Measurements from ENCODE around the gene PPP6R3.
"Not testable (repeated sequence)": the region's sequence is repeated elsewhere in the genome, so short reads cannot be mapped to it uniquely, and the experiment has no call there.

PPP6R3 gene

GRCh38 chr11:68609761-68610160, 149.2 kb downstream of the PPP6R3 start:
- no peak for DNase-seq (ENCODE audit: low spot score)

DNA sequence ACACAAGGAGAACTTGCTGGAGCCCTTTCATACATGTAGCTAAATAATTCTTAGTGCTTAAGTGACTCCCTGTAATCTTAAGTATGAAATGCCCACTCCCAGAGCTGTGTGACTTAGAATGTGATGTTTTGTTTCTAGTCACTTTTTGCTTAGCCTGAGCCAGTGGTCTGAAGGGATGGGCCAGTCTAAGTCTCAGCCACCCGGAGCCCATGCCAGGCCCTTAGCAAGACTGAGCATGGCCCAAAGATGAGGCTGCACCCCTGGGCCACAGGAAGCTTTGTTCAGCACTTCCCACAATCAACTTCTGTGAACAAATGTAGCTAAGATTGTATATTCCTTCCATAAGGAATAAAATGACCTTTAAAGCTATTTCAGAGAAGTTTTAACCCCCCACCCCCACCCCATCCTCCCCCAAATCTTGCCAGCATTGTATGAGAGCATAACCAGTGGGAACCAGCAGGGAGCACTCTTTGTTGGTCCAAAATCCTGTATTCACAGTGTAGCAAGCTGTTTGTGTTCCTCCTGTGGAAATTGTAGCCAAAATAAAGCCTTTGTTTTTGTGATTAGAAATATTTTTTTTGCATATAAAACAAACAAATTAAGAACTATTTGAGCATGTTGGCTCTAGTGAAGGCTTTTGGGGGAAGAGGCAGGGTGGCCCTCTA, 150.0 kb downstream of the PPP6R3 start:
- peak; percentile 6 for DNase-seq (ENCODE audit: low spot score)

DNA sequence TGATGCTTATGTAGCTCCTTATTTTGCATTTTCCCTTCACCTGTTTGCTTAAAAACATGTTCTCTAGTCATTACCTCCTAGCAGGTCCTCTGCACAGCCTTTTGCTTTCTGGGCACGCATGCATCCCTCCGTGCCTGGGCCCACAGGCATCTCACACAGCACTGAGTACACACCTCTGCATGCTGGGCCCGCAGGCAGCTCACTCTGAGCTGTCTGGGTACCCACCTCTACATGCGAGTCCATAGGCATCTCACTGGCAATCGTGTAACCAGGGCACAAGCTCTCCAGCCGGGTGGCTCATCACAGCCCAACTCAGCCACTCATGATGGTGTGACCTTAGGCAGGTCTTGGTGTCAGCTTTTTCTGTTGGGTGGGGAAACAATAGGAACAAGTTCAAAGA, 155.1 kb downstream of the PPP6R3 start:
- no peak for DNase-seq (ENCODE audit: low spot score)

- no peak for DNase-seq (ENCODE audit: low spot score)
These were observed 157.6 kb downstream of the PPP6R3 start for GRCh38 chr11:68617925-68618809.

DNA sequence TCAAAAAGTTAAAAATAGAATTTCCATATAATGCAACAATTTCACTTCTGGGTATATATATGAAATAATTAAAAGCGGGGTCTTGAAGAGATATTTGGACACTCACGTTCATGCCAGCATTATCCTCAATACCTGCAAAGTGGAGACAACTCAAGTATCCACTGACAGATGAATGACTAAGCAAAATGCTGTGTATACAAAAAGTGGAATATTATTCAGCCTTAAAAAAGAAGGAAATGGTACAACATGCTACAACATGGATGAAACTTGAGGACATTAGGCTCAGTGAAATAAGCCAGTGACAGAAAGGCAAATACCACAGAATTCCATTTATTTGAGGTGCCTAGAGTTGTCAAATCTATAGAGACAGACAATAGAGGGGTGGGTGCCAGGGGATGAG, 161.3 kb downstream of the PPP6R3 start:
- no peak for DNase-seq (ENCODE audit: low spot score)

GRCh38 chr11:68623706-68624105, 163.2 kb downstream of the PPP6R3 start:
- not testable (repeated sequence) for DNase-seq (ENCODE audit: low spot score)

DNA sequence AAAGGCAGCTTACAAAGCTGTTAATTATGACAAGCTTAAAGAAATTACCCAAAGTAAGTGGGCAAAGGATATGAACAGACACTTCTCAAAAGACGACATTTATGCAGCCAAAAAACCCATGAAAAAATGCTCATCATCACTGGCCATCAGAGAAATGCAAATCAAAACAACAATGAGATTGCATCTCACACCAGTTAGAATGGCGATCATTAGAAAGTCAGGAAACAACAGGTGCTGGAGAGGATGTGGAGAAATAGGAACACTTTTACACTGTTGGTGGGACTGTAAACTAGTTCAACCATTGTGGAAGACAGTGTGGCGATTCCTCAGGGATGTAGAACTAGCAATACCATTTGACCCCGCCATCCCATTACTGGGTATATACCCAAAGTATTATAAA, 164.5 kb downstream of the PPP6R3 start:
- DNase-seq (ENCODE audit: low spot score) = not testable (repeated sequence)

DNA sequence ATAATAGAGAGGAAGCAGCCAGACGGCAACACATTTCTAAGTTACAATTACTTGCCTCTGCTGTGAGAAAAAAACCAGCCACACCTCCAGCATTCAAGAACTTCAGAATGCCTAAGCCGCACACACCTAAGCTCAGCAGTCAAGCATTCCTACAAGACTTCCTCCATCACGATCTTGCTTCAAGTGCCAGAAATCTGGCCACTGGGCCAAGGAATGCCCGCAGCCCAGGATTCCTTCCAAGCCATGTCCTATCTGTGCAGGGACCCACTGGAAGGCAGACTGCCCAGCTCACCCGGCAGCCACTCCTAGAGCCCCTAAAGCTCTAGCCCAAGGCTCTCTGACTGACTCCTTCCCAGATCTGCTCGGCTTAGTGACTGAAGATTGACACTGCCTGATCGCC, 165.7 kb downstream of the PPP6R3 start:
- DNase-seq (ENCODE audit: low spot score) = not testable (repeated sequence)

DNA sequence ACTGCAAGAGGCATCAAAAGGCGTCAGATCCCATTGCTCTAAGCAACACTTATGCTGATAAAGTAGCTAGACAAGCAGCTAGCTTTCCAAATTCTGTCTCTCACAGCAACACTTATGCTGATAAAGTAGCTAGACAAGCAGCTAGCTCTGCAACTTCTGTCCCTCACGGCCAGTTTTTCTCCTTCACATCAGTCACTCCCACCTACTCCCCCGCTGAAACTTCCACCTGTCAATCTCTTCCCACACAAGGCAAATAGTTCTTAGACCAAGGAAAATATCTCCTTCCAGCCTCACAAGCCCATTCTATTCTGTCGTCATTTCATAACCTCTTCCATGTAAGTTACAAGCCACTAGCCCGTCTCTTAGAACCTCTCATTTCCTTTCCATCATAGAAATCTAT, 168.3 kb downstream of the PPP6R3 start:
- DNase-seq (ENCODE audit: low spot score) = not testable (repeated sequence)

GRCh38 chr11:68632375-68632774, 171.8 kb downstream of the PPP6R3 start:
- DNase-seq (ENCODE audit: low spot score) = not testable (repeated sequence)

DNA sequence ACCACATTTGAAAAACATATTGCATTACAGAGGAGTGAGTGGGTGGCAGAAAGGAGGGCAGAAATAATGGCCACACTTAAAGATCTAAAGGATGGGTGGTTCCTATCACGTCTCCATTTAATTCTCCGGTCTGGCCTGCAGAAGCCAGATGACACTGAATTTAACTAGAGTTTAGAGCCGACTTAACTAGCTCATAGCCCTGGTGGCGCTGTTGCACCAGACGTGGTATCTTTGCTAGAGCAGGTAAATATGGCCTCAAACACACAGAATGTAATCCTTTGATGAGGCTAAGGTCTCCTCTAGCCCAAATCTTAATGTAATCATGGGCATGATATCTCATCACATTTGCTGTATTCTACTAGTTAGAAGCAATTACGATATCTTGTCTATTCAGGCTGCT, 172.2 kb downstream of the PPP6R3 start:
- DNase-seq (ENCODE audit: low spot score) = no peak

GRCh38 chr11:68634606-68635005, 174.1 kb downstream of the PPP6R3 start:
- not testable (repeated sequence) for DNase-seq (ENCODE audit: low spot score)

GRCh38 chr11:68635172-68635571, 174.6 kb downstream of the PPP6R3 start:
- not testable (repeated sequence) for DNase-seq (ENCODE audit: low spot score)

DNA sequence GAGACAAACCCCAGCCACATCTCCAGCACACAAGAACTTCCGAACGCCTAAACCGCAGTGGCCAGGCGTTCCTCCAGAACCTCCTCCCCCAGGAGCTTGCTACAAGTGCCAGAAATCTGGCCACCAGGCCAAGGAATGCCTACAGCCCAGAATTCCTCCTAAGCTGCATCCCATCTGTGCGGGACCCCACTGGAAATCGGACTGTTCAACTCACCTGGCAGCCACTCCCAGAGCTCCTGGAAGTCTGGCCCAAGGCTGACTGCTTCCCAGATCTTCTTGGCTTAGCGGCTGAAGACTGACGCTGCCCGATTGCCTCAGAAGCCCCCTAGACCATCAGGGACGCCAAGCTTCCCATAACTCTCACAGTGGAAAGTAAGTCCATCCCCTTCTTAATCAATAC, 175.3 kb downstream of the PPP6R3 start:
- DNase-seq (ENCODE audit: low spot score) = not testable (repeated sequence)

DNA sequence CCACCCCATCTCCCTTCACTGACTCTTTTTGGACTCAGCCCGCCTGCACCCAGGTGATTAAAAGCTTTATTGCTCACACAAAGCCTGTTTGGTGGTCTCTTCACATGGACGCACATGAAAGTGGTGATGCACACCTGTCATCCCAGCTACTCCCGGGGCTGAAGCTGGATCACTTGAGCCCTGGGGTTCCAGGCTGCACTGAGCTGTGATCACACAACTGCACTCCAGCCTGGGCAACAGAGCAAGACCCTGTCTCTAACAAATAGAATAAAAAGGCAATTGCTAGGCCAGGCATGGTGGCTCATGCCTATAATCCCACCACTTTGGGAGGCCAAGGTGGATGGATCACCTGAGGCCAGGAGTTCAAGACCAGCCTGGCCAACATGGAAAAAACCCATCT, 178.8 kb downstream of the PPP6R3 start:
- DNase-seq (ENCODE audit: low spot score) = not testable (repeated sequence)

- DNase-seq (ENCODE audit: low spot score) = no peak
These were observed 181.3 kb downstream of the PPP6R3 start for GRCh38 chr11:68641880-68642279.

DNA sequence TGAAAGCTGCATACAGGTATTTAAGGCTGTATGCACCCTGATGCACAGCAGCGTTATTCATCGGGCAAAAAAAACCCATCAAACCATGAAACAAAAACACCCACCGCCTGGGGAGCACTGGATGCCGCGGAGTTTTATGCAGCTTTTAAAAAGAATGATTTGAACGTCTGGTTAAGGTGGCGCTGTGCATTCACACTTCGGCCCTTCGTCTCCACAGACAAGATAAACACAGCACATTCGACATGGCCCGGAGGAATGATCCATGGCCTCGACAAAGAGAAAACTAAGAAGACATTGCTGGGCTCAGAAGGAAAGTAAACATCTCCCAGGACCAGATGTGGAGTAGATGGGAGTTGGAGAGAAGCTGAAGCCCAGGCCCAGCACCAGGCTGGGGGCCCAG, 183.0 kb downstream of the PPP6R3 start:
- DNase-seq (ENCODE audit: low spot score) = no peak

DNA sequence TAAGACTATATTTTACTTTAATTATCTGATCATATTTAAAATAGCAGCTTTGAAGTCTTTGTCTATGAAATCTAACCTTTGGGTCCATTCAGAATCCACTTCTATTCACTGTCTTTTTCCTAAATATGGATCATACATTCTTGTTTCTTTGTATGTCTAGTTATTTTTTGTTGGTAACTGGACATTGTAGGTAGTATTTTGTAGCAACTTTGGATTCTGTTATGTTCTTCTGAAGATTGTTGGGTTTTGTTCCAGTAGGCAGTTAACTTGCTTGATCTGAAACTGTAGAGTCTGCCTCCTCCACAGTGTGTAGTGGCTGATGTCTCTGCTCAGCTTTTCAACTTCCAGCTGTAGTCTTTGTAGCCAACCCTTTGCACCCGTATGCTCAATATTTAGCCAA, 186.3 kb downstream of the PPP6R3 start:
- DNase-seq (ENCODE audit: low spot score) = no peak

GRCh38 chr11:68649851-68650555, 189.5 kb downstream of the PPP6R3 start:
- no peak for DNase-seq (ENCODE audit: low spot score)

GRCh38 chr11:68650801-68651200, 190.2 kb downstream of the PPP6R3 start:
- DNase-seq (ENCODE audit: low spot score) = no peak

DNA sequence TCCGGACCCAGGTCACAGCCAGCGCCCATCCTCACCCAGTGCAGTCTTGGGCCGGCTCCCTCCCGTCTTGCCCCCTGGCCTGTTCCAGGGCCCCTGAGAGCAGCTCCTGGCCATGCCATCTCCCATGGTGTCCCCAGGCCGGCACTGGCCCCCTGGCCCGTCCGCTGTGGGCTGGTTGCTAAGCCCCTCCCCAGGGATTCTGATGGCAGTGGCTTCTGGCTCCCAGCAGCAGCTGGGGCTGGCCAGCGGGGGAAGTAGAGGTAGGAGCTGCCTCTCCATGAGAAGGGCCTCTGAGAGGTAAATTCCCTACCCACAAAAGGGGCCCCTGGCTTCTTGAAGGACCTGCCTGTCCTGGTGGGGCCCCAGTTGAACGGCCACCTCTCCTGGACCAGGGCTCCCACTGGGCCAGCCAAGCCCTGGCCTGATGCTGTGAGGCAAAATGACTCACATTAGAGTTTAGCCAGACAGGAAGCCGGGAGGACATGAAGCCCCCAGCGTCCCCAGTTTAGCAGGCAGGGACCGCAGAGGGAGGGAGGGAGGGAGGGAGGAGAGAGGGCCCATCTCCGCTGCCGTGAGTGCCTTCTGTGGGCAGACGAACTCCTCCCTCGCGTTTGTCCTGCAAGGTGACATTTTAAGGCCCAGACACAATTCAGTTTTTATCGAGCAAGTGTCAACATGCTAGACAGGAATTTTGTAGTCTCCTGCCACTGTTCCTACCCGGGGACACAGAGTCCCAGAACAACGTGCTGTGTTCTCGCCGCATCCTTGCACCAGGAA, 190.8 kb downstream of the PPP6R3 start:
- DNase-seq (ENCODE audit: low spot score) = no peak
